Psoas muscle (tissue), 8 donors: ENCODE data around the gene FLNC. TPM values are rescaled to one million over a fixed set of nuclear protein-coding genes. Genes with fewer than 3 reads are reported as not detected.

Experiments
- ATAC-seq, 4 donors: fragments of 200-7000 bp; cut with Tn5 transposase; one replicate each; pipeline ENCODE4 v1.9.1; 2020; ENCODE audit warnings: moderate library complexity in 3 of 4, mild to moderate bottlenecking in 2 of 4
- DNase-seq, 2 donors: peaks; one replicate each; pipeline ENCODE4 v3.0.0-alpha.2; 2020
- H3K27ac ChIP-seq: fragments of 200-600 bp; one replicate; pipeline ENCODE4 v1.8.0; 2022
- H3K27me3 ChIP-seq, 3 donors: fragments of 200-600 bp in 1 of 3; one replicate each; pipeline versions ENCODE4 v1.6.1 to v1.8.0; 2013 to 2022; ENCODE audit warnings: low read length in 2 of 3, mild to moderate bottlenecking in 2 of 3, moderate library complexity in 1 of 3; ENCODE audit not compliant: insufficient read depth in 3 of 3
- H3K36me3 ChIP-seq, 2 donors: fragments of 200-600 bp in 1 of 2; one replicate each; pipeline versions ENCODE4 v1.6.1 to v1.8.0; 2013 to 2022; ENCODE audit warnings: low read depth in 1 of 2, mild to moderate bottlenecking in 1 of 2, moderate library complexity in 1 of 2; ENCODE audit not compliant: insufficient read depth in 1 of 2
- H3K4me1 ChIP-seq: fragments of 200-600 bp; one replicate; pipeline ENCODE4 v1.8.0; 2022
- H3K4me3 ChIP-seq: fragments of 200-600 bp; one replicate; pipeline ENCODE4 v1.8.0; 2022; ENCODE audit warnings: mild to moderate bottlenecking
- H3K9me3 ChIP-seq: fragments of 200-600 bp; one replicate; pipeline ENCODE4 v1.8.0; 2022
- CTCF ChIP-seq: fragments of 200-600 bp; IDR thresholded peaks from one replicate; pipeline ENCODE4 v1.8.0; 2022; ENCODE audit warnings: antibody characterized with exemption
- WGBS, 3 donors: extraction: QIAGEN DNeasy Blood & Tissue Kit; methylation state at CpG; one replicate each; pipeline versions ENCODE4 v1.1.6 to v1.1.7; 2013; 5-methylcytosine and 5-hydroxymethylcytosine counted together
- intact Hi-C, 2 donors: fragments of 100-400 bp; cut with DNase I; formaldehyde crosslinking; loops; one replicate each; pipeline versions ENCODE4 v1.11.0 to v1.14.2; 2022
- long read RNA-seq, 2 donors: library from polyadenylated mRNA; unstranded; transcript quantifications; one replicate each; pipeline ENCODE4 v2.0.0, GENCODE V29; 2021
- polyA plus RNA-seq, 3 donors: library from polyadenylated mRNA; stranded (reverse); fragments of 200-250 nt; gene quantifications; one replicate each; pipeline ENCODE4 v1.2.3, GENCODE V29; 2013
- total RNA-seq, 4 donors: library from RNA; stranded (reverse); fragmentation: NEBNext Ultra II Directional in 2 of 4; extraction: Animal tissue kit (Norgen Biotek cat#: 25700) in 2 of 4; gene quantifications; one replicate each; pipeline versions ENCODE4 v1.2.1 to v1.2.4, GENCODE V29; 2021 to 2023
- donor health status: healthy with polysubstance abuse.
- donor health status: DM: no; HTN: no; CAD: no; lungs with moderate emphysema.
- donor health status: Bipolar disorder and iron deficiency.
- donor health status: healthy.
- donor health status: DM: yes; HTN: yes; CAD: no.
- donor health status: DM: no; HTN: no; CAD: no.
- donor health status: DM: no; HTN: no; CAD: no.
- donor health status: DM: yes; HTN: yes; CAD: no.

The FLNC gene
- total RNA-seq (1,000 to 10,000 TPM; 2,884 to 6,311 (median 4,401) TPM), polyA plus RNA-seq (1,000 to 10,000 TPM; 1,080 to 4,011 (median 1,658) TPM)
- long read RNA-seq, donor 1, full-length matches to known transcripts = 21 of 3,041 reads
- long read RNA-seq, donor 1, partial matches to known transcripts = 2,936 of 3,041 reads
- long read RNA-seq, donor 1, other reads (novel, unspliced or antisense) = 84 of 3,041 reads
- long read RNA-seq, donor 2, full-length matches to known transcripts = 59 of 9,258 reads
- long read RNA-seq, donor 2, partial matches to known transcripts = 8,830 of 9,258 reads
- long read RNA-seq, donor 2, other reads (novel, unspliced or antisense) = 369 of 9,258 reads

GRCh38 chr7:128830231-128831177 lies at the start of gene FLNC:
FLNC (plus strand) TSS chr7:128830406; CDS start chr7:128830638, 232 bp downstream.
- H3K27ac ChIP-seq = peak within 1 kb of the TSS; percentile 100
- DNase-seq = peak; percentile 78 to 91
- no peaks in the 10 kb centered on the region for H3K9me3 ChIP-seq
- peaks cover 4 to 46% of the 10 kb centered on the region in 2 donors for H3K36me3 ChIP-seq
- peak within 1 kb of the TSS; percentile 89 for H3K4me3 ChIP-seq
- ATAC-seq = peak; percentile 9 to 26 (median 18)
- no peaks in the 10 kb centered on the region for H3K27me3 ChIP-seq
- 0 to 2% (median 1%) methylated on average over 76 to 109 of the region's 109 CpGs for WGBS, 3 donors
- intact Hi-C loops = loop anchor here in 1 of 2 donors (5.0 kb wide), 1 partner anchor 88 kb away; no protein-coding TSS in a partner anchor
- peaks cover 45% of the 10 kb centered on the region for H3K4me1 ChIP-seq
- TF ChIP-seq CTCF = no peak

GRCh38 chr7:128781126-128781525 lies 49.1 kb upstream of the FLNC start:
- intact Hi-C loops = no loop called here
- DNase-seq = peak; percentile 64 to 71
- Histone ChIP-seq H3K4me1 (no peaks in the 10 kb centered on the region), H3K9me3 (no peaks in the 10 kb centered on the region), H3K27me3 (no peaks in the 10 kb centered on the region), H3K27ac (no peak overlapping the region), H3K36me3 (no peaks in the 10 kb centered on the region), H3K4me3 (no peak overlapping the region)
- no peak for TF ChIP-seq CTCF
- WGBS, 3 donors = 40 to 51% (median 44%) methylated on average over 5 of the region's 5 CpGs
- peak; percentile 22 to 70 (median 45) for ATAC-seq

GRCh38 chr7:128781851-128782250 lies 48.4 kb upstream of the FLNC start:
- H3K9me3 ChIP-seq = no peaks in the 10 kb centered on the region
- H3K36me3 ChIP-seq = no peaks in the 10 kb centered on the region
- TF ChIP-seq CTCF = no peak
- DNase-seq (no peak), ATAC-seq (no peak)
- H3K4me3 ChIP-seq = no peak overlapping the region
- no peak overlapping the region for H3K27ac ChIP-seq
- intact Hi-C loops = no loop called here
- no peaks in the 10 kb centered on the region for H3K27me3 ChIP-seq
- no peaks in the 10 kb centered on the region for H3K4me1 ChIP-seq
- 58 to 67% (median 59%) methylated on average over 3 of the region's 3 CpGs for WGBS, 3 donors

- DNase-seq (peak; percentile 77 to 88), ATAC-seq (peak; percentile 29 to 84 (median 72))
- H3K27me3 ChIP-seq = no peaks in the 10 kb centered on the region
- H3K9me3 ChIP-seq = no peaks in the 10 kb centered on the region
- no peaks in the 10 kb centered on the region for H3K36me3 ChIP-seq
- no peak overlapping the region for H3K27ac ChIP-seq
- H3K4me3 ChIP-seq = no peak overlapping the region
- 28 to 43% (median 30%) methylated on average over 15 of the region's 15 CpGs for WGBS, 3 donors
- no peak for TF ChIP-seq CTCF
- intact Hi-C loops = no loop called here
- no peaks in the 10 kb centered on the region for H3K4me1 ChIP-seq
These were observed 46.9 kb upstream of the FLNC start for GRCh38 chr7:128783143-128783861.
